Thyroid gland (tissue), 4 donors: ENCODE results near the gene KRT3. TPM values are rescaled to one million over a fixed set of nuclear protein-coding genes. Genes with fewer than 3 reads are reported as not detected.
"Not testable (repeated sequence)": the region's sequence is repeated elsewhere in the genome, so short reads cannot be mapped to it uniquely, and the experiment has no call there.

Source experiments
- DNase-seq, 2 donors: peaks; one replicate each; pipeline ENCODE4 v3.0.0-alpha.2; 2019
- H3K27ac ChIP-seq, 3 donors: fragments of 200-600 bp; sonication (generic); 1 replicate in 2 of 3; 2 replicates in 1 of 3; pipeline ENCODE4 v1.5.1; 2016 to 2019; ENCODE audit warnings: mild to moderate bottlenecking in 1 of 3, moderate library complexity in 1 of 3
- H3K27me3 ChIP-seq: fragments of 200-600 bp; sonication (generic); one replicate; pipeline ENCODE4 v1.5.1; 2019
- H3K36me3 ChIP-seq, 2 donors: fragments of 200-600 bp; sonication (generic); one replicate each; pipeline ENCODE4 v1.5.1; 2016 to 2019
- H3K4me1 ChIP-seq, 2 donors: fragments of 200-600 bp; sonication (generic); one replicate each; pipeline ENCODE4 v1.5.1; 2017 to 2019
- H3K4me3 ChIP-seq, 3 donors: fragments of 200-600 bp; sonication (generic); replicated peaks in 1 of 3; 1 replicate in 2 of 3; 2 replicates in 1 of 3; pipeline ENCODE4 v1.5.1; 2016; ENCODE audit warnings: mild to moderate bottlenecking in 1 of 3
- H3K9me3 ChIP-seq: fragments of 200-600 bp; sonication (generic); one replicate; pipeline ENCODE4 v1.5.1; 2017
- POLR2A ChIP-seq, 2 donors: fragments of 450-650 bp; IDR thresholded peaks; one replicate each; pipeline ENCODE4 v1.6.1; 2017; ENCODE audit warnings: antibody characterized with exemption in 2 of 2, mild to moderate bottlenecking in 2 of 2, moderate library complexity in 1 of 2
- WGBS, 2 donors: methylation state at CpG; one replicate each; pipeline ENCODE4 v1.1.5; 2017; 5-methylcytosine and 5-hydroxymethylcytosine counted together
- intact Hi-C: fragments of 100-400 bp; cut with DNase I; formaldehyde crosslinking; loops from one replicate; pipeline ENCODE4 v1.15.1; 2023
- total RNA-seq, 4 donors: library from RNA; depleted of rRNA; stranded (reverse); fragments of >200 nt; gene quantifications; one replicate each; pipeline ENCODE4 v1.2.3, GENCODE V29; 2016
- TF ChIP-seq, protein P1 (sequence below), 6 experiments: fragments of 200-600 bp in 3 of 6; fragments of 450-650 bp in 3 of 6; sonication (generic) in 3 of 6; IDR thresholded peaks; one replicate each; pipeline ENCODE4 v1.5.1; 2016 to 2019; ENCODE audit warnings: antibody characterized with exemption in 6 of 6, mild to moderate bottlenecking in 2 of 6, inconsistent platforms in 1 of 6, moderate library complexity in 1 of 6

The KRT3 gene
- total RNA-seq, 4 donors from 2014 or later: not detected

- no peak for DNase-seq
- Histone ChIP-seq H3K27ac (no peak overlapping the region), H3K9me3 (no peaks in the 10 kb centered on the region), H3K27me3 (no peaks in the 10 kb centered on the region), H3K36me3 (no peaks in the 10 kb centered on the region), H3K4me3 (no peak overlapping the region), H3K4me1 (peaks cover 11 to 23% of the 10 kb centered on the region in 2 donors)
- intact Hi-C loops: no loop called here
- WGBS, 2 donors: 89 to 100% methylated on average over 3 of the region's 3 CpGs
- TF ChIP-seq, protein P1, sequence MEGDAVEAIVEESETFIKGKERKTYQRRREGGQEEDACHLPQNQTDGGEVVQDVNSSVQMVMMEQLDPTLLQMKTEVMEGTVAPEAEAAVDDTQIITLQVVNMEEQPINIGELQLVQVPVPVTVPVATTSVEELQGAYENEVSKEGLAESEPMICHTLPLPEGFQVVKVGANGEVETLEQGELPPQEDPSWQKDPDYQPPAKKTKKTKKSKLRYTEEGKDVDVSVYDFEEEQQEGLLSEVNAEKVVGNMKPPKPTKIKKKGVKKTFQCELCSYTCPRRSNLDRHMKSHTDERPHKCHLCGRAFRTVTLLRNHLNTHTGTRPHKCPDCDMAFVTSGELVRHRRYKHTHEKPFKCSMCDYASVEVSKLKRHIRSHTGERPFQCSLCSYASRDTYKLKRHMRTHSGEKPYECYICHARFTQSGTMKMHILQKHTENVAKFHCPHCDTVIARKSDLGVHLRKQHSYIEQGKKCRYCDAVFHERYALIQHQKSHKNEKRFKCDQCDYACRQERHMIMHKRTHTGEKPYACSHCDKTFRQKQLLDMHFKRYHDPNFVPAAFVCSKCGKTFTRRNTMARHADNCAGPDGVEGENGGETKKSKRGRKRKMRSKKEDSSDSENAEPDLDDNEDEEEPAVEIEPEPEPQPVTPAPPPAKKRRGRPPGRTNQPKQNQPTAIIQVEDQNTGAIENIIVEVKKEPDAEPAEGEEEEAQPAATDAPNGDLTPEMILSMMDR (IDR thresholded peaks at IDR 0.05): no peak
- TF ChIP-seq POLR2A (IDR thresholded peaks at IDR 0.05): no peak
These were observed 495 bp upstream of the KRT3 start for GRCh38 chr12:52796429-52796794.

GRCh38 chr12:52795332-52795674, 614 bp downstream of the KRT3 start:
- 100% methylated on average over 1 to 2 of the region's 2 CpGs for WGBS, 2 donors
- DNase-seq, intact Hi-C loops, H3K4me3 ChIP-seq, H3K27me3 ChIP-seq, H3K9me3 ChIP-seq, H3K27ac ChIP-seq, H3K36me3 ChIP-seq: not testable (repeated sequence)
- H3K4me1 ChIP-seq: peaks cover 4 to 14% of the 10 kb centered on the region in 2 donors

DNA sequence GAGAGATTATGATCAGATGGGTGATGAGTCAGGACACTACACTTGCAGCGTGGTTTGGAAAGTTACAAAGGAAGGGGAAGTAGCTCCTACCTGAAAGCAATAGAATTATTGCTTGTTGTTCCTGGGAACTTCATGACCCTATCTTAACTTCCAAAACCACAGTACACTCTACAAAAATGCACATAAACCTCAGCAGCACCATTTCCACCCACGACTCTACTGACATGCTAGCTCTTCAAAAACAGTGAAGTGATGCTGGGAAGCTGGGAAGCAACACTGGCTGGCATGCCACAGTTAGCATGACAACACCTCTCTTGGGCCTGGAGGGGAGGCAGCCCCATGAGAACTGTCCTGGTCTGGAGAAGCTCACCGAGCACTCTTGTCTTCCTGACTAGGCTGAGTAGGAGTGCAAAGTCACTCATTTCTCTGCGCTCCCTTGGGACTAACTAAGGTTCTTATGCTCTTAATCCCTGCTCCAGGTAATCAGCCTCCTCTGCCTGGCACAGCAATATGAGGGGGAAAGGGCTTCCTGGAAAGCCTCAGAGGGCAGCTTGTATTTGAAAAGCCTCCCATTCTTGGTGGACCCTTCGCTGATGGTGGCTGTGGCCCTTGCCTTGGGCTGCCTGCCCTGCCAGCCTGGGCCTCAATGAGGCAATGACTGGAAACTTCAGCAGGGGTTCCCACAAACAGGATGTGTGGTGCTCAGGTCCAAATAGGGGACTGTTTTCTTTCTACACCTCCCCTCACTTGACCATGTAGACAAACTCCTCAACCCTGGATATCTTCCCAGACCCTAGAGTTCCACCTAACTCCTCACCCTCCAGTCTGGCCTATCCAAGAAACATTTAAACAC, 1.2 kb downstream of the KRT3 start:
- H3K27ac ChIP-seq: no peak overlapping the region
- WGBS, 2 donors: 83 to 91% methylated on average over 5 of the region's 5 CpGs
- H3K36me3 ChIP-seq: no peaks in the 10 kb centered on the region
- TF ChIP-seq, protein P1 (IDR thresholded peaks at IDR 0.05): no peak
- no peak for TF ChIP-seq POLR2A (IDR thresholded peaks at IDR 0.05)
- H3K27me3 ChIP-seq: no peaks in the 10 kb centered on the region
- no peaks in the 10 kb centered on the region for H3K9me3 ChIP-seq
- intact Hi-C loops: no loop called here
- peaks cover 0 to 14% of the 10 kb centered on the region in 2 donors for H3K4me1 ChIP-seq
- DNase-seq: no peak
- H3K4me3 ChIP-seq: no peak overlapping the region

DNA sequence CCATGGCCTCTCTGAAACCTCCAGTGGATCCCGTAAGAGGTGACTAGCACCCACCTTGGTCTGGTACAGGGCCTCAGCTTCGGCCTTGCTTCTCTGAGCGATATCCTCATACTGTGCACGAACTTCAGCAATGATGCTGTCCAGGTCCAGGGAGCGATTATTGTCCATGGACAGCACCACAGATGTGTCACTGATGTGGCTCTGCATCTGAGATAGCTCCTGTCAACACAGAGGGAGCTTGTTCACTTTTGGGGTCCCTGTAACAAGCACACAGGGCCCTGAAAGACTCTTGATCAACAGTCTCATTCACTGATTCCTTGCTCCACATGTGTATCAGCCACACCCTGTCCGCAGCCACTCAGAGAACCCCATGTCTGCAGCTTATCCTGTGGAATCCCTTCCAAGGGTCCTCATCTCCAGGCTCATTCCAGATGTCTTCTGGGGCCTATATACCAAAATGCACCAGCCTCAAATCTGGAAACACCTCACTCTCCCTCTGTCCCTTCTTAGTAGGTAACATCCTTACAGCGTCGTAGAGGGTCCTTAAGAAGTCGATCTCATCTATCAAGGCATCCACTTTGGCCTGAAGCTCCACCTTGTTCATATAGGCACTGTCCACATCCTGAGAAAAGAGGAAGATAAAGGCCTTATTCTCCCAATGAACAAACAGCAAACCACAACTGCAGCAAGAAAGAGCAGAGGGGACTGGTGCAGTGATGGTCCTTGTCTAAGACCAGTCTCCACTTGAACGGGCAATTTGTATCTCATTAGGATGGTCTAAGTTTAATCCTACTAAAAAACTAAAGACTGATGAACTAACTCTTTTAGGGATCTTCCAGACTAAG, 3.5 kb downstream of the KRT3 start:
- H3K27me3 ChIP-seq: no peaks in the 10 kb centered on the region
- H3K27ac ChIP-seq: no peak overlapping the region
- H3K9me3 ChIP-seq: no peaks in the 10 kb centered on the region
- H3K4me3 ChIP-seq: no peak overlapping the region
- H3K4me1 ChIP-seq: peaks cover 2 to 17% of the 10 kb centered on the region in 2 donors
- no peaks in the 10 kb centered on the region for H3K36me3 ChIP-seq
- intact Hi-C loops: no loop called here
- WGBS, 2 donors: 87 to 95% methylated on average over 9 of the region's 10 CpGs
- DNase-seq: no peak
- TF ChIP-seq, protein P1 (IDR thresholded peaks at IDR 0.05): no peak
- no peak for TF ChIP-seq POLR2A (IDR thresholded peaks at IDR 0.05)

GRCh38 chr12:52791271-52792184, 4.4 kb downstream of the KRT3 start:
- Histone ChIP-seq H3K4me3 (no peak overlapping the region), H3K4me1 (peaks cover 9 to 25% of the 10 kb centered on the region in 2 donors), H3K27ac (no peak overlapping the region), H3K36me3 (no peaks in the 10 kb centered on the region), H3K9me3 (no peaks in the 10 kb centered on the region), H3K27me3 (no peaks in the 10 kb centered on the region)
- intact Hi-C loops: no loop called here
- TF ChIP-seq, protein P1 (IDR thresholded peaks at IDR 0.05): no peak
- TF ChIP-seq POLR2A (IDR thresholded peaks at IDR 0.05): no peak
- 93 to 94% methylated on average over 12 of the region's 12 CpGs for WGBS, 2 donors
- no peak for DNase-seq
